Left lung (tissue), 10 donors: ENCODE results near the gene SHANK1. TPM values are rescaled to one million over a fixed set of nuclear protein-coding genes. Genes with fewer than 3 reads are reported as not detected.

Experiments
- ATAC-seq: fragments of 200-7000 bp; cut with Tn5 transposase; one replicate; pipeline ENCODE4 v1.9.1; 2020; ENCODE audit warnings: moderate library complexity
- DNase-seq, 4 donors: peaks; one replicate each; pipeline ENCODE4 v3.0.0-alpha.2; 2013 to 2020
- H3K27ac ChIP-seq, 2 donors: fragments of 200-600 bp; sonication (generic) in 1 of 2; one replicate each; pipeline versions ENCODE4 v1.5.0 to v1.8.0; 2020 to 2021
- H3K27me3 ChIP-seq, 2 donors: fragments of 200-600 bp; sonication (generic) in 1 of 2; one replicate each; pipeline versions ENCODE4 v1.5.0 to v1.8.0; 2020 to 2021
- H3K36me3 ChIP-seq, 2 donors: fragments of 200-600 bp; sonication (generic) in 1 of 2; one replicate each; pipeline versions ENCODE4 v1.5.0 to v1.8.0; 2020 to 2021
- H3K4me1 ChIP-seq, 2 donors: fragments of 200-600 bp; one replicate each; pipeline ENCODE4 v1.8.0; 2021
- H3K4me3 ChIP-seq, 2 donors: fragments of 200-600 bp; sonication (generic) in 1 of 2; one replicate each; pipeline versions ENCODE4 v1.5.0 to v1.8.0; 2020 to 2021; ENCODE audit warnings: mild to moderate bottlenecking in 1 of 2
- H3K9me3 ChIP-seq, 2 donors: fragments of 200-600 bp; sonication (generic) in 1 of 2; one replicate each; pipeline versions ENCODE4 v1.5.0 to v1.8.0; 2020 to 2021
- CTCF ChIP-seq, 2 donors: fragments of 200-600 bp; sonication (generic) in 1 of 2; IDR thresholded peaks; one replicate each; pipeline versions ENCODE4 v1.5.0 to v1.8.0; 2021; ENCODE audit warnings: antibody characterized with exemption in 2 of 2
- intact Hi-C, 2 donors: fragments of 100-400 bp; cut with DNase I; formaldehyde crosslinking; loops; one replicate each; pipeline versions ENCODE4 v1.11.2 to v1.14.2; 2022
- polyA plus RNA-seq, 6 donors: library from polyadenylated mRNA; unstranded; fragments of 120-200 nt; gene quantifications; one replicate each; pipeline ENCODE4 v1.2.1, GENCODE V29; 2013; ENCODE audit not compliant: insufficient read length in 6 of 6
- total RNA-seq, 2 donors: library from RNA; stranded (reverse); fragmentation: NEBNext Ultra II Directional; extraction: Animal tissue kit (Norgen Biotek cat#: 25700); gene quantifications; one replicate each; pipeline ENCODE4 v1.2.1, GENCODE V29; 2021
- donor health status: DM: no; HTN: yes; CAD: no.
- donor health status: DM: no; HTN: no; CAD: no.

Gene SHANK1
- total and polyA plus RNA-seq, 8 donors: 0.21 to 7.5 (median 4.9) TPM

- peaks cover 0 to 80% of the 10 kb centered on the region in 2 donors for H3K27me3 ChIP-seq
- DNase-seq (no peak), ATAC-seq (no peak)
- H3K4me1 ChIP-seq: no peaks in the 10 kb centered on the region
- H3K27ac ChIP-seq: no peak overlapping the region
- H3K4me3 ChIP-seq: no peak overlapping the region
- TF ChIP-seq CTCF (IDR thresholded peaks at IDR 0.05): no peak
- no peaks in the 10 kb centered on the region for H3K9me3 ChIP-seq
- H3K36me3 ChIP-seq: no peaks in the 10 kb centered on the region
- intact Hi-C loops: no loop called here
Observed at GRCh38 chr19:50703915-50704796, 15.4 kb downstream of the SHANK1 start.

- no peak for DNase-seq
- peaks cover 0 to 80% of the 10 kb centered on the region in 2 donors for H3K27me3 ChIP-seq
Observed at GRCh38 chr19:50702871-50703829, 16.5 kb downstream of the SHANK1 start.

GRCh38 chr19:50702158-50702870 lies 17.3 kb downstream of the SHANK1 start:
- H3K27ac ChIP-seq: no peak overlapping the region
- peaks cover 0 to 86% of the 10 kb centered on the region in 2 donors for H3K27me3 ChIP-seq
- no peaks in the 10 kb centered on the region for H3K36me3 ChIP-seq
- H3K4me3 ChIP-seq: no peak overlapping the region
- H3K9me3 ChIP-seq: no peaks in the 10 kb centered on the region
- ATAC-seq: no peak
- no peak for DNase-seq
- H3K4me1 ChIP-seq: no peaks in the 10 kb centered on the region
- TF ChIP-seq CTCF (IDR thresholded peaks at IDR 0.05): no peak
- intact Hi-C loops: no loop called here

More at GRCh38 chr19:50702871-50703829, 16.5 kb downstream of the SHANK1 start:
- Histone ChIP-seq H3K36me3 (no peaks in the 10 kb centered on the region), H3K9me3 (no peaks in the 10 kb centered on the region), H3K4me3 (no peak overlapping the region), H3K27ac (no peak overlapping the region), H3K4me1 (no peaks in the 10 kb centered on the region)
- no peak for TF ChIP-seq CTCF (IDR thresholded peaks at IDR 0.05)
- no peak for ATAC-seq
- intact Hi-C loops: no loop called here

GRCh38 chr19:50701367-50701985 lies 18.1 kb downstream of the SHANK1 start:
- TF ChIP-seq CTCF (IDR thresholded peaks at IDR 0.05): no peak

More at GRCh38 chr19:50701367-50701985, 18.1 kb downstream of the SHANK1 start:
- DNase-seq: no peak
- ATAC-seq: no peak
- no peaks in the 10 kb centered on the region for H3K36me3 ChIP-seq
- intact Hi-C loops: no loop called here
- no peak overlapping the region for H3K4me3 ChIP-seq
- peaks cover 0 to 94% of the 10 kb centered on the region in 2 donors for H3K27me3 ChIP-seq
- H3K9me3 ChIP-seq: no peaks in the 10 kb centered on the region
- no peak overlapping the region for H3K27ac ChIP-seq
- H3K4me1 ChIP-seq: no peaks in the 10 kb centered on the region
